Sciatic nerve (tissue), 2 donors: ENCODE results near the gene NCOA5. TPM values are rescaled to one million over a fixed set of nuclear protein-coding genes. Genes with fewer than 3 reads are reported as not detected.

ENCODE experiments used
- ATAC-seq: fragments of 200-7000 bp; cut with Tn5 transposase; one replicate; pipeline ENCODE4 v1.9.1; 2020; ENCODE audit warnings: mild to moderate bottlenecking, moderate library complexity
- DNase-seq: peaks from one replicate; pipeline ENCODE4 v3.0.0-alpha.2; 2020; ENCODE audit warnings: low spot score
- intact Hi-C: fragments of 100-400 bp; cut with DNase I; formaldehyde crosslinking; loops from one replicate; pipeline ENCODE4 v1.14.2; 2022
- total RNA-seq: library from RNA; stranded (reverse); fragmentation: NEBNext Ultra II Directional; extraction: Animal tissue kit (Norgen Biotek cat#: 25700); gene quantifications from one replicate; pipeline ENCODE4 v1.2.1, GENCODE V29; 2021
- donor health status: DM: no; HTN: no; CAD: no.
- donor health status: DM: no; HTN: no; CAD: no.

The NCOA5 gene
- 27.4 TPM for total RNA-seq

- ATAC-seq (peak; percentile 97), DNase-seq (peak; percentile 97)
- intact Hi-C loops, result no loop called here
These were observed at the start of gene NCOA5 for GRCh38 chr20:46089417-46090388. Gene NCOA5, minus strand, starts transcription at chr20:46089962. Its CDS starts 10,538 bp downstream, at chr20:46079424.

GRCh38 chr20:46139266-46139889 lies 49.6 kb upstream of the NCOA5 start:
- intact Hi-C loops, result no loop called here
- ATAC-seq, result no peak

GRCh38 chr20:46137816-46138215 lies 48.1 kb upstream of the NCOA5 start:
- intact Hi-C loops, result no loop called here
- no peak for ATAC-seq

More at GRCh38 chr20:46139266-46139889, 49.6 kb upstream of the NCOA5 start:
- no peak for DNase-seq

GRCh38 chr20:46135856-46136633 lies 46.3 kb upstream of the NCOA5 start:
- DNase-seq, result no peak

More at GRCh38 chr20:46137816-46138215, 48.1 kb upstream of the NCOA5 start:
- no peak for DNase-seq

GRCh38 chr20:46134716-46135115 lies 45.0 kb upstream of the NCOA5 start:
- DNase-seq (no peak), ATAC-seq (no peak)
- intact Hi-C loops, result no loop called here

More at GRCh38 chr20:46135856-46136633, 46.3 kb upstream of the NCOA5 start:
- intact Hi-C loops, result no loop called here
- ATAC-seq, result no peak

- intact Hi-C loops, result no loop called here
- no peak for DNase-seq
- ATAC-seq, result no peak
These were observed 44.3 kb upstream of the NCOA5 start for GRCh38 chr20:46133886-46134654.

GRCh38 chr20:46132705-46133120 lies 43.0 kb upstream of the NCOA5 start:
- DNase-seq, result peak; percentile 84
- ATAC-seq, result peak; percentile 89
- intact Hi-C loops, result no loop called here

- DNase-seq, result no peak
- intact Hi-C loops, result no loop called here
- ATAC-seq, result peak; percentile 36
These were observed 41.6 kb upstream of the NCOA5 start for GRCh38 chr20:46131396-46131795.

- ATAC-seq (no peak), DNase-seq (no peak)
- intact Hi-C loops, result no loop called here
These were observed 40.8 kb upstream of the NCOA5 start for GRCh38 chr20:46130534-46130933.

- DNase-seq (no peak), ATAC-seq (no peak)
- intact Hi-C loops, result no loop called here
These were observed 40.3 kb upstream of the NCOA5 start for GRCh38 chr20:46129955-46130481.

- intact Hi-C loops, result no loop called here
- DNase-seq (peak; percentile 59), ATAC-seq (peak; percentile 44)
These were observed 38.8 kb upstream of the NCOA5 start for GRCh38 chr20:46128310-46129151.

GRCh38 chr20:46127396-46128010 lies 37.7 kb upstream of the NCOA5 start:
- DNase-seq (peak; percentile 51), ATAC-seq (no peak)
- intact Hi-C loops, result no loop called here

- DNase-seq (no peak), ATAC-seq (no peak)
- intact Hi-C loops, result no loop called here
These were observed 36.8 kb upstream of the NCOA5 start for GRCh38 chr20:46126440-46127056.

GRCh38 chr20:46123482-46124245 lies 33.9 kb upstream of the NCOA5 start:
- intact Hi-C loops, result no loop called here
- DNase-seq, result peak; percentile 43
- no peak for ATAC-seq

- DNase-seq, result peak; percentile 34
- no peak for ATAC-seq
- intact Hi-C loops, result no loop called here
These were observed 33.0 kb upstream of the NCOA5 start for GRCh38 chr20:46122516-46123481.
